ENCODE data around the gene TMCO4.

TMCO4 gene

GRCh38 chr1:19744335-19744743, 55.4 kb downstream of the TMCO4 start:
- DNase-seq, result no peak

- no peak for DNase-seq
Observed at GRCh38 chr1:19743793-19744192, 55.9 kb downstream of the TMCO4 start.

DNA sequence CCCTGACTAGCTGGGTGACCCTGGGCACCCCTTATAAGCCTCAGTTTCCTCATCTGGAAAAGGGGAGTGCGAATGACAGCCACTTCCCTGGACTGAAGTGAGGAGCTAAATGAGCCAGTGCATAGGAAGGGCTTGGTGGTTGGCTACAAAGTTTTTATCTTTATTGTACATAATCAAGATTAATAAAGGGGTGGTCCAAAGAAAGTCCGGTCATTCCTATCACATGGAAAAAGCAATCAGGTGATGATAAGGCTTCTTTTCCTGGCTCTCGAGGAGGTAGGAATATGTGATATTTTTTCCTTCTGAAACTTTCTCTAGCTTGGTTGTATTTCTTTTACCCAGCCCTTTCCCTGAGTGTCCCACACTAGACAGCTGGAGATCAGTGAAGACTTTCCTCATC, 56.5 kb downstream of the TMCO4 start:
- no peak for DNase-seq

- no peak for DNase-seq
Observed at GRCh38 chr1:19739628-19740027, 60.1 kb downstream of the TMCO4 start.

GRCh38 chr1:19738669-19739068, 61.0 kb downstream of the TMCO4 start:
- no peak for DNase-seq

DNA sequence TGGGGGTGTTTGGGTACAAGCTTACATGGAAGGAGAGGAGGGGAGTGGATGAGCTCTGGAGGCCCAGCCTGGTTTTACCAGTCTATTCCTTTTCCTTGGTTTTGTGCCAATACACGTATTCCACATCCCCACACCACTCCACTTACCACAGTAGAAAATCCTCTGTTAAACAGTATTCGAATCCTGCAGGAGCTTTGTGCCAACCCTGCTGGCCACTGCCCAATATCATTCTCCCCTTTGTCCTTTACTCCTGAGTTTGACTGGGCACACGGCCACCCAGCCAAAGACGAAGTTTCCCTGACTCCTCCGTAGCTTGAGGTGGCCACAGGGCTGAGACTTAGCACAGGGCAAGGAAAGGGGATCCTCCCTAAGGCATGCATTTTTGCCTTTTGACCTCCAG, 61.6 kb downstream of the TMCO4 start:
- DNase-seq, result no peak

- peak; percentile 41 for DNase-seq
Observed at GRCh38 chr1:19737104-19737825, 62.5 kb downstream of the TMCO4 start.

- DNase-seq, result peak; percentile 88
Observed at GRCh38 chr1:19735440-19736127, 64.1 kb downstream of the TMCO4 start.

GRCh38 chr1:19734472-19734999, 65.2 kb downstream of the TMCO4 start:
- peak; percentile 12 for DNase-seq

DNA sequence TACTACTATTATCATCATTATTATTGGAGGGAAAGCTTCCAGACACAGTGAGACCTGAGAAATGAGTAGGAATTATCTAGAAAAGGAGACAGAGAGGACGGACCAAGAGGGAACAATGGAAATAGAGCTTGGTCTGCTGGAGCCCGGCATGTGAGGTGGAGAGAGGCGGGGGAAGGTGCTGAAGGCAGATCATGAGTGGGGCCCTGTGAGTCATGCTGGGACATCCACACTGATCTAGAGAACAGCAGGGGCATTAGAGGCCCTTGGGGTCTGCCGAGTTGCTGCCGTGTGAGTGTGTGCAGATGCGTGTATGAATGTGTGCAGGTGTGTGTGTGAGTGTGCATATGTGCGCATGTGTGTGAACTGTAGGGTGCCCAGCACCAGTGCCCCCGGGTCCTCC, 65.7 kb downstream of the TMCO4 start:
- DNase-seq, result no peak

DNA sequence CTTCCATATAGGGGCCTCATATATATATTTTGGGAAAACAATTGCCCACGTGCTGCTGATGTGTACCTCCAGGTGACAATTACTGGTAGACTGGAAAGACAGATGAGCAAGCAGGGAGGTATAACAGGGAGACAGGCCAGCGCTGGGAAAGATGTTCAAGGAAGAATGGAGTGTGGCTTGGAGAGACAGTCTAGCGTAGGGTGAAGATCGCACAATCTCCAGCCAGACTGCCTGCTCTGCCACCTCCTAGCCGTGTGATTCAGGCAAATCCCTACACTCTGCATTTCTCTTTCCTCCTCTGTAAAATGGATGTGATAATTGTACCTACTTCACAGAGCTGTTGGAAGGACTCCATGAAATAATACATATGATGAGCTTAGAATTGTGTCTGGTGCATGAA, 66.1 kb downstream of the TMCO4 start:
- no peak for DNase-seq

DNA sequence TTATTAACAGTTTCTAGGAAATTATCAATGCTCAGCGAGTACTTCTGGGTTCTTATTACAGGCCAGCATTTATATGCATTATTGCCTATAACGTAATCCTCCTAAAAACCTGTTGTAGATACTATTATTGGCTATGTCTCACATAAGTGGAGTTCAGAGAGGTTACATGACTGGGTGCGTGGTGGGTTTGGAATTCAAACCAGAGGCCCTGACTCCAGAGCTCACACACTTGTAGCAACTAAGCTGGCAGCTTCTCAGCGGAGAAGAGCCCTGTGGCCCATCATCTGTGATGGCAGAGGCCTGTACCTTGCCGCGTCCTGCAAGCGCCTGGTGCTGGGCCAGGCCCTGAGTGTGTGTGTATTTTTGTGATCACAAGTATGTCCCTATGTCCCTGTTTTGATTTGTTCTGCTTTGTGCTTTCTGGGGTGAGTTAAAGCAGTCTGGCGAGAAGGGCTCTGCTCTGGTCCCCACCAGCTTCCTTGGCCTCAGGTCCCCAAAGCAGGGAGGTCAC, 68.3 kb downstream of the TMCO4 start:
- no peak for DNase-seq

GRCh38 chr1:19730793-19731192, 68.9 kb downstream of the TMCO4 start:
- DNase-seq, result no peak

DNA sequence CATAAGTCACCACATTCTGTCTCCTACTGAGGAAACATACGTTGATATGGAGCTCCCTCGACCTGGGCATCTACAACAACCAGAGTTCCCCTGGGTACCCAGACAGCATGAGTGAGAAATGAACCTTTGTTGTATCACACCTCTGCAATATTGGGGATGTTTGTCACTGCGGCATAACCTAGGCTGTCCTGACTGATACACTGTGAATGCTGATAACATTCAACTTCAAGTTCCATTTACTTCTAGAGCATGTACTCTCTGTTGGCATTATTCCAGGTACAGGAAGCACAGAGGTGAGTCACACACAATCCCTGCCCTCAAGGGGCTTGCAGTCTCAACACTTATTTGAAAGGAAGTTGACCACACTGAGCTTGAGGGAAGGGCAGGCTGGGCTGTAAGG, 69.5 kb downstream of the TMCO4 start:
- DNase-seq, result no peak

GRCh38 chr1:19728413-19729145, 71.1 kb downstream of the TMCO4 start:
- no peak for DNase-seq

- no peak for DNase-seq
Observed at GRCh38 chr1:19725606-19726005, 74.1 kb downstream of the TMCO4 start.

GRCh38 chr1:19723874-19724273, 75.8 kb downstream of the TMCO4 start:
- DNase-seq, result no peak

DNA sequence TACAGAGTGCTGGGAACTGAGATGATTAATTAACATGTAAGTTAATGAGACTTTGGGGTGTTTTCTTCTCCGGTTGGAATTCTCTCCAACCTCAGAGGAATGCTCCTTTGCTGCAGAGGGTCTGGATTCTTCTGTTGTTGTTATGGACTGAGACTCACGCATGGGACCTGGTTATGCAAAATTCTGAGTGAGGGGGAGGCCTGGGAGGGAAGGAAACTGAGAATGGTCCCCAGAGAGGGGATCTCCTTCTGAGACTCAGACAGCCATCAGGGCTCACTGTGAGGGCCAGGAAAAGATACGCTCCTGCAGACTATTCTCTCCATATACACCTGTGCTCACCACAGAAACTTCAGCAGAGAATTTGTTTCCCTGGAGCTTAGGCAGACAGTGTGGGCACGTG, 78.7 kb downstream of the TMCO4 start:
- no peak for DNase-seq

GRCh38 chr1:19720174-19720573, 79.5 kb downstream of the TMCO4 start:
- no peak for DNase-seq

- no peak for DNase-seq
Observed at GRCh38 chr1:19717467-19717866, 82.2 kb downstream of the TMCO4 start.

GRCh38 chr1:19715334-19716203, 84.1 kb downstream of the TMCO4 start:
- peak; percentile 91 for DNase-seq

- DNase-seq, result no peak
Observed at GRCh38 chr1:19712928-19713327, 86.8 kb downstream of the TMCO4 start.
